Duodenal mucosa (tissue), 2 donors: ENCODE results near the gene KNTC1.
A peak's percentile ranks its signal among the peaks of the same experiment; 100 is the strongest.

Source experiments
- H3K27ac ChIP-seq: one replicate; pipeline ENCODE4 v1.7.0; 2013; ENCODE audit warnings: low read depth, low read length
- H3K27me3 ChIP-seq, 2 donors: one replicate each; pipeline ENCODE4 v1.7.0; 2013; ENCODE audit warnings: low read length in 2 of 2, control low read depth in 1 of 2; ENCODE audit not compliant: insufficient read depth in 2 of 2, control insufficient read depth in 1 of 2
- H3K36me3 ChIP-seq, 2 donors: one replicate each; pipeline ENCODE4 v1.7.0; 2013; ENCODE audit warnings: low read length in 2 of 2, control low read depth in 1 of 2; ENCODE audit not compliant: insufficient read depth in 2 of 2, control insufficient read depth in 1 of 2
- H3K4me1 ChIP-seq, 2 donors: one replicate each; pipeline ENCODE4 v1.7.0; 2013; ENCODE audit warnings: low read length in 2 of 2, control low read depth in 1 of 2; ENCODE audit not compliant: insufficient read depth in 2 of 2, control insufficient read depth in 1 of 2
- H3K4me3 ChIP-seq, 2 donors: one replicate each; pipeline ENCODE4 v1.7.0; 2013; ENCODE audit warnings: low read length in 2 of 2, low read depth in 1 of 2
- H3K9ac ChIP-seq, 2 donors: one replicate each; pipeline ENCODE4 v1.7.0; 2013; ENCODE audit warnings: low read length in 2 of 2, low read depth in 1 of 2
- H3K9me3 ChIP-seq, 2 donors: one replicate each; pipeline ENCODE4 v1.7.0; 2013; ENCODE audit warnings: low read length in 2 of 2, control low read depth in 1 of 2; ENCODE audit not compliant: control insufficient read depth in 1 of 2

KNTC1 gene

DNA sequence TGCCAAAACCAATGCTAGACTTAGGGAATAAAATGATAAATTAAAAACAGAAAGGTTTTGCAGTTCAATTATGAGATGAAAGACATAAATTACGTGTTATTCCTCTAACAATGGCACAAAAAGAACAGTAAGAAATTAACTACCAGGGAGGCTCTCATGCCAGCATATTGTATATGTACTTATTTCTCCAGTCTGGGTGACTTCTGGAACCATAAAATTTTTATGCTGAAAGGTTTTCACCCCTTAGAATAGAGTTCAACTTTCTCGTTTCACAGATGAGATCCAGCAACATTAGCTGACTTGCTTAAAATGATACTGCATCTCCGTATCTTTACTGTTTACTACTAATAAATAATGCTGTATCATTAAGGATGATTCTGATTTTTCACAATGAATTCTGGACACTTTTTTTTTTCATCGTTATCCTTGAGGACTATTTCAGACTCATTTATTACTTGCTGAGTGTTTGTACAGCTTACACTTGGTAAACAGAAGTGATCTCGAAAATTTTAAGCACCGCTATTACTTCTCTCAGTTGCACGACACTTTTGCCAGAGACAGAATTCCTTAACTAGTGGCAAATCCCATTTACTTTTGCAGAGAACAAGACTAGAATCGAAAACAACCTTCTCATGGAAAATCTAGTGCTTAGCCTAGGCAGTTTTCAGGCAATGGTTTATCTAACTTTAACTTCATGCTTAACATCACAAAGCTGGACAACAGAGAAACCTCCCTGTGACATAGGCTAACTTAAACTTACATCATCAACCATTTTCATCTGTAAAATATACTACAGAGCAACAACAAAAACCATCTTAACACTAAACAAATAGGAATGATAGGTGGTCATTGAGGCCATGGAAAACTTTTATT, 3.0 kb upstream of the KNTC1 start:
- H3K27me3 ChIP-seq = no peaks in the 10 kb centered on the region
- peaks cover 23 to 33% of the 10 kb centered on the region in 2 donors for H3K36me3 ChIP-seq
- H3K4me3 ChIP-seq = peak overlapping the region; percentile 49 to 74
- peaks cover 33 to 40% of the 10 kb centered on the region in 2 donors for H3K4me1 ChIP-seq
- H3K9ac ChIP-seq = peak overlapping the region; percentile 20 to 100
- no peak overlapping the region for H3K27ac ChIP-seq
- H3K9me3 ChIP-seq = no peaks in the 10 kb centered on the region

- Histone ChIP-seq H3K9me3 (no peaks in the 10 kb centered on the region), H3K36me3 (peaks cover 4 to 6% of the 10 kb centered on the region in 2 donors), H3K27ac (no peak overlapping the region), H3K27me3 (no peaks in the 10 kb centered on the region), H3K9ac (peak overlapping the region; percentile 61 to 80), H3K4me3 (peak overlapping the region; percentile 86 to 94), H3K4me1 (peaks cover 32 to 33% of the 10 kb centered on the region in 2 donors)
These were observed 462 bp downstream of the KNTC1 start for GRCh38 chr12:122527478-122527944.

GRCh38 chr12:122528582-122528981, 1.5 kb downstream of the KNTC1 start:
- Histone ChIP-seq H3K27ac (no peak overlapping the region), H3K9me3 (no peaks in the 10 kb centered on the region), H3K27me3 (no peaks in the 10 kb centered on the region), H3K36me3 (peaks cover 6 to 7% of the 10 kb centered on the region in 2 donors), H3K9ac (peak overlapping the region in 1 of 2 donors; percentile 61), H3K4me1 (peaks cover 21 to 23% of the 10 kb centered on the region in 2 donors), H3K4me3 (peak overlapping the region; percentile 86 to 94)

DNA sequence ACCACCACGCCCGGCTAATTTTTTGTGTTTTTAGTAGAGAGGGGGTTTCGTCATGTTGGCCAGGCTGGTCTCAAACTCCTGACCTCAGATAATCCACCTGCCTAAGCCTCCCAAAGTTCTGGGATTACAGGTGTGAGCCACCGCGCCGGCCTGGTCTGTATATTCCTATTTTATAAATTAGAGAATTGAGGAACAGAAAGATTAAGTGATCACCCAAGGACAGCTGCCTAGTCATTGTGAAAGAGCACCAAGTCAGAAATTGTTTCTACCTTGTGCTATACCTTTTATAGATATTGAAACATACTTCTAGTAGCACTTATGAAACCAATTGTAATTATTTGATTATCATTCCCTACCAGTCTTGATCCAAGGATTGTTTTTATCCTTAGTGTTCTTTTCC, 1.9 kb downstream of the KNTC1 start:
- Histone ChIP-seq H3K4me3 (no peak overlapping the region), H3K9me3 (no peaks in the 10 kb centered on the region), H3K36me3 (peaks cover 3 to 7% of the 10 kb centered on the region in 2 donors), H3K4me1 (peaks cover 17 to 19% of the 10 kb centered on the region in 2 donors), H3K27ac (no peak overlapping the region), H3K27me3 (no peaks in the 10 kb centered on the region), H3K9ac (no peak overlapping the region)

DNA sequence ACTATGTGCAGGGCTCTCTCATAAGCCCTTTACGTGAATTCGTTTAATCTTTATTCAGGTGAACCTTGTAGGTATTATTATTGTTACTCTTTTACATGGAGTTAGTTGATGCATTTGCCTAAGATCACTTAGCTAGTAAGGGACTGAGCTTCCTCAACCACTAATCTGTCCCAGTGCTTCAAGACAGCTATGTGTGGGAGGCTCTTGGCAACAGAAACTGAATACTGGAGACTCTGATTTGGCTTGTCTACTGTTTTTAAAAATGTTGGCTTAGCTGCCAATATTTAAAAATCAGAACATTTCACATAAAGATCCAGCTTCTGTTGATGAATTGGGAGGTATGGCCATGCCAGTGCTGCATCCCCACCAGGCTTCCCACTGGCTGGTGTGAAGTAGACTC, 6.8 kb downstream of the KNTC1 start:
- no peak overlapping the region for H3K4me3 ChIP-seq
- no peaks in the 10 kb centered on the region for H3K27me3 ChIP-seq
- H3K9me3 ChIP-seq = no peaks in the 10 kb centered on the region
- H3K27ac ChIP-seq = no peak overlapping the region
- H3K36me3 ChIP-seq = peaks cover 0 to 17% of the 10 kb centered on the region in 2 donors
- H3K9ac ChIP-seq = no peak overlapping the region
- H3K4me1 ChIP-seq = no peaks in the 10 kb centered on the region

- Histone ChIP-seq H3K9me3 (no peaks in the 10 kb centered on the region), H3K27me3 (no peaks in the 10 kb centered on the region), H3K36me3 (peaks cover 0 to 14% of the 10 kb centered on the region in 2 donors)
These were observed 10.0 kb downstream of the KNTC1 start for GRCh38 chr12:122537021-122537420.

GRCh38 chr12:122538496-122538895, 11.4 kb downstream of the KNTC1 start:
- H3K4me1 ChIP-seq = no peaks in the 10 kb centered on the region
- no peak overlapping the region for H3K9ac ChIP-seq
- H3K9me3 ChIP-seq = no peaks in the 10 kb centered on the region
- H3K36me3 ChIP-seq = peaks cover 0 to 10% of the 10 kb centered on the region in 2 donors
- no peaks in the 10 kb centered on the region for H3K27me3 ChIP-seq
- H3K27ac ChIP-seq = no peak overlapping the region
- H3K4me3 ChIP-seq = no peak overlapping the region

More at GRCh38 chr12:122537021-122537420, 10.0 kb downstream of the KNTC1 start:
- Histone ChIP-seq H3K4me1 (no peaks in the 10 kb centered on the region), H3K9ac (no peak overlapping the region), H3K27ac (no peak overlapping the region), H3K4me3 (no peak overlapping the region)

DNA sequence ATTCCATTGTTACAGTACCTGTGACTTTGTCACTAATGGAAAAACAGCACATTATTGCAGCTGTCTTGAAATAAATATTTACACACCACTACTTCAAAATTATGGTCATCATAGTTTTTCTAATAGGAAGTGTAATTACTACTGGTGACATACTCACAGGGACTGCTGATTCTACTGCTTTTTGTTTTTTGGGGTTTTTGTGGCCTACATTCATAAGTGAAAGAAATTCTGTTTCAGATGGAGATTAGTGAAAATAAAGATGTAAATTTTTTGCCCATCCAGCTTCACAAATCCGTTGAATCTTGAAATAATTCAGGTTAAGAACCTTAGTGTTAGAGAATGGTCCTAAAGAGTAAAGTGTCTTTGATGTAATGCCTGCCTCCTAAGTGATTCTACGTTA, 17.5 kb downstream of the KNTC1 start:
- Histone ChIP-seq H3K9me3 (no peaks in the 10 kb centered on the region), H3K27me3 (no peaks in the 10 kb centered on the region), H3K9ac (no peak overlapping the region), H3K4me1 (no peaks in the 10 kb centered on the region), H3K27ac (no peak overlapping the region), H3K36me3 (peaks cover 0 to 16% of the 10 kb centered on the region in 2 donors), H3K4me3 (no peak overlapping the region)

DNA sequence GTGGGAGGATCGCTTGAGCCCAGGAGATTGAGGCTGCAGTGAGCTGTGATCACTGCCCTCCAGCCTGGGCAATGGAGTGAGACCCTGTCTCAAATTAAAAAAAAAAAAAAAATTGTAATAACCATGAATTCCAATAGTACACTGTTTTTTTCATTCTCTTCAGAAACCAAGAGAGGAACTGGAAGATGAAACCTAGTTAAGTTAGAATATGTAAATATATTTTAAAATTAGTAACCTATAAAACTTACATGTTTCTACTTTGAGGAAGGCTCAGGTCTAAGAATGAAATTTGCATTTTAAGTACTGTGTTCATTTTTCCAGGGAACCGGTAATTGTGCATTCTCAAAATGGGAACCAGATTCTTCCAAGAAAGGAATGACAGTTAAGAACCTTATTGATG, 18.8 kb downstream of the KNTC1 start:
- H3K27me3 ChIP-seq = no peaks in the 10 kb centered on the region
- H3K27ac ChIP-seq = no peak overlapping the region
- H3K36me3 ChIP-seq = peaks cover 0 to 26% of the 10 kb centered on the region in 2 donors
- no peaks in the 10 kb centered on the region for H3K9me3 ChIP-seq
- H3K4me3 ChIP-seq = no peak overlapping the region
- no peaks in the 10 kb centered on the region for H3K4me1 ChIP-seq
- H3K9ac ChIP-seq = peak overlapping the region in 1 of 2 donors; percentile 25

- Histone ChIP-seq H3K27ac (no peak overlapping the region), H3K36me3 (peaks cover 0 to 41% of the 10 kb centered on the region in 2 donors), H3K27me3 (no peaks in the 10 kb centered on the region), H3K4me3 (no peak overlapping the region), H3K4me1 (no peaks in the 10 kb centered on the region), H3K9ac (no peak overlapping the region), H3K9me3 (no peaks in the 10 kb centered on the region)
These were observed 20.3 kb downstream of the KNTC1 start for GRCh38 chr12:122547330-122547729.
